SU-DHL-6 (cell line): ENCODE results near the gene DEGS2.

ENCODE experiments used
- EZH2phosphoT487 ChIP-seq: fragments of 200-600 bp; sonication (generic), shearing (Covaris generic); conservative IDR thresholded peaks from 2 replicates; pipeline ENCODE4 v1.6.1; 2018; ENCODE audit warnings: mild to moderate bottlenecking, antibody characterized with exemption, low read length, moderate library complexity, mixed read lengths
- TF ChIP-seq, protein P1 (sequence below): fragments of 200-600 bp; sonication (generic); IDR thresholded peaks from one replicate; pipeline ENCODE4 v1.5.1; 2017; ENCODE audit warnings: antibody characterized with exemption, mild to moderate bottlenecking, low read length, moderate library complexity; ENCODE audit not compliant: insufficient read depth, poor library complexity, severe bottlenecking

DNA sequence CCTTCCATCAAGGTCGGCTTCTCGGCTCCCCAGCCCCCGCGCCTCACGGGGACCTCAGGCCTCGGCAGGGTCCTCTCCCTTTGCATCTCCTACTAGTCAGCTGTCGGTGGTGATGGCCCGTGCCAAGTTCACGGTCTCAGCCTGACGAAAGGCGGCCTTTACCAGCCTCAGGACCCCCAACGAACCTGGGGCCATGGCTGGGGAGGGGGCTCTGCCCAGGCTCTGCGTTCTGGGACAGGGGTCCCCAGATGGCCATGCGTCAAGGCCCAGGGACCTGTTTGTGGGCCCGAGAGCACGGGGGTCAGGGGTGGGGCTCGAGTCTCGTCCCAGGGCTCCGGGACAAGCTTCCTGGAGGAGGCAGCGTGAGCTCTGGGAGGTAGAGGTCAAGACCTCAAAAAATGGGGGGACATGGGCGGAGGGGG is 32.8 kb upstream of the DEGS2 start:
- TF ChIP-seq, protein P1, sequence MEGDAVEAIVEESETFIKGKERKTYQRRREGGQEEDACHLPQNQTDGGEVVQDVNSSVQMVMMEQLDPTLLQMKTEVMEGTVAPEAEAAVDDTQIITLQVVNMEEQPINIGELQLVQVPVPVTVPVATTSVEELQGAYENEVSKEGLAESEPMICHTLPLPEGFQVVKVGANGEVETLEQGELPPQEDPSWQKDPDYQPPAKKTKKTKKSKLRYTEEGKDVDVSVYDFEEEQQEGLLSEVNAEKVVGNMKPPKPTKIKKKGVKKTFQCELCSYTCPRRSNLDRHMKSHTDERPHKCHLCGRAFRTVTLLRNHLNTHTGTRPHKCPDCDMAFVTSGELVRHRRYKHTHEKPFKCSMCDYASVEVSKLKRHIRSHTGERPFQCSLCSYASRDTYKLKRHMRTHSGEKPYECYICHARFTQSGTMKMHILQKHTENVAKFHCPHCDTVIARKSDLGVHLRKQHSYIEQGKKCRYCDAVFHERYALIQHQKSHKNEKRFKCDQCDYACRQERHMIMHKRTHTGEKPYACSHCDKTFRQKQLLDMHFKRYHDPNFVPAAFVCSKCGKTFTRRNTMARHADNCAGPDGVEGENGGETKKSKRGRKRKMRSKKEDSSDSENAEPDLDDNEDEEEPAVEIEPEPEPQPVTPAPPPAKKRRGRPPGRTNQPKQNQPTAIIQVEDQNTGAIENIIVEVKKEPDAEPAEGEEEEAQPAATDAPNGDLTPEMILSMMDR = no peak
- TF ChIP-seq EZH2phosphoT487 = no peak
